Measurements from ENCODE around the gene THAP11. TPM values are rescaled to one million over a fixed set of nuclear protein-coding genes. Genes with fewer than 3 reads are reported as not detected.

THAP11 gene
- total RNA-seq, 6 donors from 2014 or later: 28.3 to 66.3 (median 34.3) TPM

DNA sequence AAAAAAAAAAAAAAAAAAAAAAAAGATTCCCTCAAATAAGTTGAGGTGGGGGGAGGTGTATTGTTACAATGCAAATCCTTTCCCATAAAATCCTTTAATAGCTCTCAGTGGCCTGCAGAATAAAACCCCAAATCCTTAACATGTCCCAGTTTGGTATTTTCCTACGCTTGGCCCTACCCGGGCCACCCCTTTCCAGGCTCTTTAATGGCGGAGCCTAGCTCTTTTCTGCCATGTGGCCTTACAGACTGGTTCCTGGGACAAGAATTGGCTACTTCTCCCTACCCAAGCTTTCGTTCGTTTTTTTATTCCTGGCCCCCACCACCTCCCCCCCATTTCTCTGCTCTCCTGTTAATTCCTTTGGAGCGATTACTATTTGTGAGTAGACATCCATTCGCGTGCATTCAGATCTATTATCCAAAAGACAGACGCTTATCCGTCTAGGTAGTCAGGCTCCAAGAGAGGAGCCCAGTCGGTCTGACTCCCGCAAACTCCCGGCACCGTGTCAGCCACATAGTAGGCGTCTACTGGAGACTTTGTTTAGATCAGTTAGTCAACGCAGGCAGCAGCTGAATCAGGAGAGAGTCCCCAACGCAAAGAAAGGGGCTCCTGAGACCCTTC is 813 bp upstream of the THAP11 start:
- peak overlapping the region in 3 of 4 donors; percentile 76 to 90 (median 80) for H3K4me3 ChIP-seq
- DNase-seq (no peak), ATAC-seq (ENCODE audit: low FRiP score in 2 of 2) (no peak)
- TF ChIP-seq POLR2A (IDR thresholded peaks at IDR 0.05) (no peak), EP300 (IDR thresholded peaks at IDR 0.05) (no peak), POLR2AphosphoS5 (IDR thresholded peaks at IDR 0.05) (no peak)
- TF ChIP-seq, protein P1, sequence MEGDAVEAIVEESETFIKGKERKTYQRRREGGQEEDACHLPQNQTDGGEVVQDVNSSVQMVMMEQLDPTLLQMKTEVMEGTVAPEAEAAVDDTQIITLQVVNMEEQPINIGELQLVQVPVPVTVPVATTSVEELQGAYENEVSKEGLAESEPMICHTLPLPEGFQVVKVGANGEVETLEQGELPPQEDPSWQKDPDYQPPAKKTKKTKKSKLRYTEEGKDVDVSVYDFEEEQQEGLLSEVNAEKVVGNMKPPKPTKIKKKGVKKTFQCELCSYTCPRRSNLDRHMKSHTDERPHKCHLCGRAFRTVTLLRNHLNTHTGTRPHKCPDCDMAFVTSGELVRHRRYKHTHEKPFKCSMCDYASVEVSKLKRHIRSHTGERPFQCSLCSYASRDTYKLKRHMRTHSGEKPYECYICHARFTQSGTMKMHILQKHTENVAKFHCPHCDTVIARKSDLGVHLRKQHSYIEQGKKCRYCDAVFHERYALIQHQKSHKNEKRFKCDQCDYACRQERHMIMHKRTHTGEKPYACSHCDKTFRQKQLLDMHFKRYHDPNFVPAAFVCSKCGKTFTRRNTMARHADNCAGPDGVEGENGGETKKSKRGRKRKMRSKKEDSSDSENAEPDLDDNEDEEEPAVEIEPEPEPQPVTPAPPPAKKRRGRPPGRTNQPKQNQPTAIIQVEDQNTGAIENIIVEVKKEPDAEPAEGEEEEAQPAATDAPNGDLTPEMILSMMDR (IDR thresholded peaks at IDR 0.05): no peak
- 53 to 60% methylated on average over 16 to 17 of the region's 17 CpGs for WGBS, 2 donors
- no peaks in the 10 kb centered on the region for H3K27me3 ChIP-seq
- peaks cover 31 to 42% (median 36%) of the 10 kb centered on the region in 4 donors for H3K4me1 ChIP-seq
- no peaks in the 10 kb centered on the region for H3K9me3 ChIP-seq
- no peaks in the 10 kb centered on the region for H3K36me3 ChIP-seq
- peak overlapping the region; percentile 98 to 100 (median 99) for H3K27ac ChIP-seq

GRCh38 chr16:67842509-67843342 is 606 bp downstream of the THAP11 start:
- 1 to 2% methylated on average over 21 to 24 of the region's 67 CpGs for WGBS, 2 donors
- H3K4me3 ChIP-seq: peak overlapping the region; percentile 76 to 90 (median 78)
- ATAC-seq (ENCODE audit: low FRiP score in 2 of 2) (peak in 1 of 2 donors; percentile 39), DNase-seq (peak; percentile 48 to 90)
- H3K27me3 ChIP-seq: no peaks in the 10 kb centered on the region
- H3K9me3 ChIP-seq: no peaks in the 10 kb centered on the region
- TF ChIP-seq, protein P1 (IDR thresholded peaks at IDR 0.05): peak in 2 of 6 experiments; percentile 8 to 42
- no peak for TF ChIP-seq POLR2AphosphoS5 (IDR thresholded peaks at IDR 0.05)
- no peak for TF ChIP-seq EP300 (IDR thresholded peaks at IDR 0.05)
- peak in 1 of 4 donors; percentile 1 for TF ChIP-seq POLR2A (IDR thresholded peaks at IDR 0.05)
- H3K36me3 ChIP-seq: no peaks in the 10 kb centered on the region
- peaks cover 35 to 49% (median 40%) of the 10 kb centered on the region in 4 donors for H3K4me1 ChIP-seq
- H3K27ac ChIP-seq: peak overlapping the region; percentile 98 to 100 (median 99)

DNA sequence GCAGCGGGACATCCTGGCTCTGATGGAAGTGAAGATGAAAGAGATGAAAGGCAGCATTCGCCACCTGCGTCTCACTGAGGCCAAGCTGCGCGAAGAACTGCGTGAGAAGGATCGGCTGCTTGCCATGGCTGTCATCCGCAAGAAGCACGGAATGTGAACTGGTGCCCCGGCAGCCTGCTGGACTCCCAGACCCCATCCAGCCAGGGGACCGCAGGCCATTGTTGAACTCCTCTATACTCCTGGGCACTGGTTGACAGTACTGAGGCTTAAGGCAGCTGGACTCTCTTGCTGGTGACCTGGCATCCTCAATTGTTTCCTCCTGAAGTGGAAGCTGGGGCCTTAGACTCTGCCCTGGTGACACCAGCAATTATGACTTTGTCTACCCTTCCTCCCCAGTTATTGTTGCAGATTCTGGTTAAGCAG is 1.2 kb downstream of the THAP11 start:
- WGBS, 2 donors: 20 to 22% methylated on average over 10 to 11 of the region's 11 CpGs
- no peaks in the 10 kb centered on the region for H3K27me3 ChIP-seq
- H3K9me3 ChIP-seq: no peaks in the 10 kb centered on the region
- peaks cover 42 to 55% (median 46%) of the 10 kb centered on the region in 4 donors for H3K4me1 ChIP-seq
- no peaks in the 10 kb centered on the region for H3K36me3 ChIP-seq
- ATAC-seq (ENCODE audit: low FRiP score in 2 of 2): no peak
- DNase-seq: no peak
- H3K27ac ChIP-seq: peak overlapping the region; percentile 98 to 100 (median 99)
- TF ChIP-seq, protein P1 (IDR thresholded peaks at IDR 0.05): peak in 1 of 6 experiments; percentile 2
- TF ChIP-seq POLR2AphosphoS5 (IDR thresholded peaks at IDR 0.05): no peak
- no peak for TF ChIP-seq EP300 (IDR thresholded peaks at IDR 0.05)
- H3K4me3 ChIP-seq: peak overlapping the region; percentile 76 to 90 (median 78)

DNA sequence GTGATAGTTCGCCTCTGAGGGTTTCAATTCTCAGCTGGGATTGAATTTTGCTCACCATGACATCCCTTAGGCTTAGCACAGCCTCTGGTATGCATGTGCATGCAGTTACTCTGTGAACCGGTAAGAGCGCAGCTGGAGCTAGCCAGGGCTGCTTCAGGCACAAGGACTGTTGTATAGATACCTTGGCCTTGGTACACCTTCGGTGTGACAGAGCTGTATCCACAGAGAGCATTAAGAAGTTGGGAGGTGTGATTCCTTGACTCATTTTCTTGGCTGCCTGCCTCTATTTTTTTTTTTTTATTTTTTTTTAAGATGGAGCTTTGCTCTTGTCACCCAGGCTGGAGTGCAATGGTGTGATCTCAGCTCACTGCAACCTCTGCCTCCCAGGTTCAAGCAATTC is 2.4 kb downstream of the THAP11 start:
- no peak for TF ChIP-seq POLR2AphosphoS5 (IDR thresholded peaks at IDR 0.05)
- TF ChIP-seq, protein P1 (IDR thresholded peaks at IDR 0.05): no peak
- no peak for TF ChIP-seq EP300 (IDR thresholded peaks at IDR 0.05)
- TF ChIP-seq POLR2A (IDR thresholded peaks at IDR 0.05): no peak
- 76 to 85% methylated on average over 4 of the region's 4 CpGs for WGBS, 2 donors
- H3K4me3 ChIP-seq: peak overlapping the region in 1 of 4 donors; percentile 7
- peak overlapping the region in 2 of 4 donors; percentile 98 to 100 for H3K27ac ChIP-seq
- DNase-seq: no peak
- no peaks in the 10 kb centered on the region for H3K9me3 ChIP-seq
- H3K27me3 ChIP-seq: no peaks in the 10 kb centered on the region
- no peak for ATAC-seq (ENCODE audit: low FRiP score in 2 of 2)
- no peaks in the 10 kb centered on the region for H3K36me3 ChIP-seq
- H3K4me1 ChIP-seq: peaks cover 44 to 60% (median 51%) of the 10 kb centered on the region in 4 donors

Measured in upper lobe of left lung (tissue), 6 donors.